AG04449 (cell line): Measurements from ENCODE around the gene SLC6A20.

Experiments
- CTCF ChIA-PET: fragments of 350-600 bp; formaldehyde crosslinking; extraction: SDS; loops from one replicate; lab custom pipeline; 2021; ENCODE audit warnings: antibody characterized with exemption; lab: Yijun Ruan, JAX
- POLR2A ChIA-PET: fragments of 400-600, 350-600 bp; formaldehyde crosslinking; extraction: SDS; loops from one replicate; lab custom pipeline; 2020; ENCODE audit warnings: antibody characterized with exemption, inconsistent platforms; lab: Yijun Ruan, JAX
- DNase-seq: peaks from one replicate; pipeline ENCODE4 v3.0.0-alpha.2; 2010; ENCODE audit warnings: low read depth, low spot score
- H3K4me3 ChIP-seq: 2 replicates; pipeline ENCODE4 v1.5.1; 2011; ENCODE audit warnings: low read depth, mild to moderate bottlenecking, control low read depth, low read length
- CTCF ChIP-seq: IDR thresholded peaks from one replicate; pipeline ENCODE4 v1.5.1; 2011; ENCODE audit warnings: mild to moderate bottlenecking, moderate library complexity, low read length, control low read depth, inconsistent platforms; ENCODE audit not compliant: insufficient read depth; ENCODE audit errors: missing control alignments

SLC6A20 gene

GRCh38 chr3:45778761-45779201 is 17.6 kb downstream of the SLC6A20 start:
- TF ChIP-seq CTCF: no peak
- POLR2A ChIA-PET: no interaction called here
- no peak overlapping the region for H3K4me3 ChIP-seq
- no peak for DNase-seq
- CTCF ChIA-PET: interaction anchor here (3.8 kb wide), 1 partner anchor 17 kb away, joined by 22 read pairs; no protein-coding TSS in a partner anchor

DNA sequence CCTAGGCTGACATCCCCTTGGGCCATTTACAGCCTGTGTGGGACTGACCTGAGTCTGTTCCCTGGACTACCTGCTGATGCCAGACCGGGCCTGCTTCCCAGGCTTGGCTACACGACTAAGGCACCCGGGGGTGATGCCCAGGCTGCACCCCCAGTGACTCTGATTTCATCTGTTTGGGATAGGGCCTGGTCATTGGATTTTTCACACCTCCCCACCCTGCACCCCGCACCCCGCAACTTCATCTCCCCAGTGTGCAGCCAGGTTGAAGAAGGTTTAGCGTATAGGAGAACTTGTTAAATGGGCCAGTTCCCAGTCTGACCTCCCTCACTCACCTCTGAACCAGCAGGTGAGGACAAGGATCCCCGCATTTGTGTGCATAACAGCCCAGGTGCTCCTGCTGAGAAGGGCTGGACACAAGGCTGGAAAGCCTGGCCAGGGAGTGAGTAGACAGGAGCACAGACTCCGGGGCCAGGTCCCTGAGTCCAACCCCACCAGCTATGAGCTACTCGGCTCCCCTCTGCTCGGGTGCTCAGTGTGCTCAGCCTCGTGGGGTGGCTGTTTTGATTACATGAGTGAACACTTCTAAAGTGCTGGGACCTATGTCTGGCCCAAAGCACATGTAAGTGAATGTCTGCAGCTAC is 18.5 kb downstream of the SLC6A20 start:
- ChIA-PET POLR2A (no interaction called here), CTCF (interaction anchor here (3.8 kb wide), 1 partner anchor 16 kb away, joined by 22 read pairs; no protein-coding TSS in a partner anchor)
- no peak for DNase-seq
- no peak overlapping the region for H3K4me3 ChIP-seq
- no peak for TF ChIP-seq CTCF

DNA sequence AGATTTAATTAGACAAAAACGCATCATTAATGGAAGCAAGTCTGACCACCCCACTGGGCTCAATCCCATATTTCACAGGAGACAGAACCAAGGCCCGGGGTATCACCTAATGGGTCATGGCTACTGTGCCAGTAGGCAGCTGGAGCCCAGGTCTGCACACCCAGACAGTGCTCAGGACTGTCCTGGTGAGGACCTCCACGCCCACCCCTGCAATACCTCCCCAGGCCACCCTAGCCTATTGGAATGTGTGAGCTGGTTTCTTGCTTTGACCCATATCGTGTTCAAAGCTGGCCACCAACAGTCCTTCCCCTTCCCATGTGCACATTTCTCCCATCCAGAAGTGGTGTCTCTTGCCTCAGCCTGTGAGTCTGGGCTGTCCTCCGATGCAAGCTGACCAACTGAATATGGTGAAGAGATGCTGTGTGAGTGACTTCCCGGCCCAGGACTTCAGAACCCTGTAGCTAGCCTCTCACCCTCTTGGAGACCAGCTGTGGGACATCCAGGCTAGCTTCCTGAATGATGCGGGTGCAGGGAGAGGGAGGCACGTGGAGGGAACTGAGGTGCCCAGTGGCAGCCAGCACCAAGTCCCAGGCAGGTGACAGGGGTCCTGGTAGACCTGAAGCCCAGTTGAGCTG is 19.1 kb downstream of the SLC6A20 start:
- DNase-seq: no peak
- H3K4me3 ChIP-seq: no peak overlapping the region
- ChIA-PET POLR2A (no interaction called here), CTCF (interaction anchor here (3.8 kb wide), 1 partner anchor 15 kb away, joined by 22 read pairs; no protein-coding TSS in a partner anchor)
- no peak for TF ChIP-seq CTCF

DNA sequence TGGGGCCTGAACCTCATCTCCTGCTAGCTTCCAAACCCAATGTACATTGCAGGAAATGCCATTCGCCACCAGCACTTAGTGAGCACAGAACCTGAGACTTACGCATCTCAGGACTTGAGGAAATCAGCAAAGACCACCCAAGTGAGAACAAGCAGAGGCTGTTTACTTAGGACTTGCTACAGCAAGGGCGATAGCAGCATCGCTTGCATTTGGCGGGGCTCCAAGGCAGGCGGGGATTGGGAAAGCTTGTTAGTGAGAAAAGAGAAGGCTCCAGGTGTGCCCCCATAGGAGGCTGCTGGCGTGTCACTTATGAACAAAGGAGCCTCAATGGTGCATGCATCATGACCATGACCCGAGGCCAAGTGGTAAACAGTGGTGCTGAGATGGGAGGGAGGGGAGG is 19.7 kb downstream of the SLC6A20 start:
- no peak for TF ChIP-seq CTCF
- ChIA-PET POLR2A (no interaction called here), CTCF (interaction anchor here (3.8 kb wide), 1 partner anchor 15 kb away, joined by 22 read pairs; no protein-coding TSS in a partner anchor)
- no peak for DNase-seq
- H3K4me3 ChIP-seq: no peak overlapping the region

- TF ChIP-seq CTCF: no peak
- POLR2A ChIA-PET: no interaction called here
- no peak for DNase-seq
- CTCF ChIA-PET: interaction anchor here (3.8 kb wide), 1 partner anchor 14 kb away, joined by 22 read pairs; no protein-coding TSS in a partner anchor
- H3K4me3 ChIP-seq: no peak overlapping the region
Measured at GRCh38 chr3:45776301-45776595, 20.1 kb downstream of the SLC6A20 start.

DNA sequence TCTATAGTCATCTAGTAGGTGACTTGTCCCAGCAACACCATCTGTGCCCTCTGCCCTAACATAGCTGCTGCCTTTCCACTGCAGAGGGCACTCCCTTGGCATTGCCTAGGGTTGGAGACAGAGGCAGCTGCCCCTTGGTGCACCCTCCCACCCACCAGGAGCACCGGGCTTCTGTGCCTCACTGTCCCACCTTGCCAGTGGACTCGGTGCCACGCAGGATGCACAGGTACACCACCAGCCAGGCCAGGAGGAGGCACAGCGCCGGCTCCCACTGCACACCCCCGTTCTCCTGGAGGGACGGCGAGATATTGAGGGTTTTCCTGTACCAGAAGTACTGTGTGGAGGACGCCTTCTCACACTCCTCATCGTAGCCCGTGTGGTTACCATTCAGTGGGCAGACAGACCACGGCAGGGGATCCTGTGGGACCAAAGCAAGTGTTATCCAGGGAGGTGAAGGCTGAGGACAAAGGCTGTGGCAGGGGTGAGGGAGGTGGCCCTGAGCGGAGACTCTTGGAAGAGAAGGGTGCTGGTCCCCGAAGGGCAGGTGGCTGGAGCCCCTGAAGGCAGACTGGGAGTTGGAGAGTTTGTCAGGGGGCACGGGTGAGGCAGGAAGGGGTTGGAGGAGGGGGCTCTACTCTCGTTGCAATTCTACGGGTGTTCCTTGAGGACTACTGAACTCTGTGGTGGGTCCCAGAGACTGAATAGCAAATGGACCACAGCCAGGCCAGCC is 20.6 kb downstream of the SLC6A20 start:
- CTCF ChIA-PET: interaction anchor here (1.7 to 3.8 kb wide), 2 partner anchors 14 to 153 kb away, joined by 5 to 22 read pairs; no protein-coding TSS in a partner anchor
- H3K4me3 ChIP-seq: no peak overlapping the region
- POLR2A ChIA-PET: no interaction called here
- no peak for TF ChIP-seq CTCF
- no peak for DNase-seq
